ENCODE measurements around the gene P3H2.

DNA sequence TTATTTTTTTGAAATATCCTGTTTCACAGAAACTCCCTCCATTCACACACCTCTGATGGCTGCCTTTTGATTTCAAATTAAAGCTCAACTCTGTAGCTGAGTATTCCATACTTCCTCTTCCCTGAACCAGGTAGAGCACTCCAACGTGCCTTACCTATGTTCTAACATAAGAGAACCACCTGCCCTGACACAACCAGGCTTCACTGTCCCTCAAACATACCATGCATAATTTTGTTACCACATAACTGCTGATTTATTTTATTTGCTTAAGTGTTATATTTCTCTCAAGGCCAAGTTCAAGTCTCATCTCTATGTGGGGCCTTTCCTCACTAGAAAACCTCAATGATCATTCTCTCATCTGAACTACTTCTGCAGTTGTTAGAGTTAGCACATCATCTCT is 209.7 kb downstream of the P3H2 start:
- TF ChIP-seq ZNF384 (IDR thresholded peaks at IDR 0.05; ENCODE audit: low read depth, low read length) (no peak), EZH2 (IDR thresholded peaks at IDR 0.05; ENCODE audit: borderline replicate concordance, low read depth, low read length) (no peak), MAZ (CRISPR knock-in tag; conservative IDR thresholded peaks at IDR 0.05 in 1 of 2, IDR thresholded peaks at IDR 0.05 in 1 of 2) (no peak), POLR2A (conservative IDR thresholded peaks at IDR 0.05) (no peak), NR2F6 (CRISPR knock-in tag; IDR thresholded peaks at IDR 0.05) (no peak), KDM1A (IDR thresholded peaks at IDR 0.05) (no peak), TEAD4 (IDR thresholded peaks at IDR 0.05; ENCODE audit: low read length) (no peak), TEAD4 (CRISPR knock-in tag; IDR thresholded peaks at IDR 0.05; ENCODE audit: borderline replicate concordance) (no peak)
- TF ChIP-seq, protein P1, sequence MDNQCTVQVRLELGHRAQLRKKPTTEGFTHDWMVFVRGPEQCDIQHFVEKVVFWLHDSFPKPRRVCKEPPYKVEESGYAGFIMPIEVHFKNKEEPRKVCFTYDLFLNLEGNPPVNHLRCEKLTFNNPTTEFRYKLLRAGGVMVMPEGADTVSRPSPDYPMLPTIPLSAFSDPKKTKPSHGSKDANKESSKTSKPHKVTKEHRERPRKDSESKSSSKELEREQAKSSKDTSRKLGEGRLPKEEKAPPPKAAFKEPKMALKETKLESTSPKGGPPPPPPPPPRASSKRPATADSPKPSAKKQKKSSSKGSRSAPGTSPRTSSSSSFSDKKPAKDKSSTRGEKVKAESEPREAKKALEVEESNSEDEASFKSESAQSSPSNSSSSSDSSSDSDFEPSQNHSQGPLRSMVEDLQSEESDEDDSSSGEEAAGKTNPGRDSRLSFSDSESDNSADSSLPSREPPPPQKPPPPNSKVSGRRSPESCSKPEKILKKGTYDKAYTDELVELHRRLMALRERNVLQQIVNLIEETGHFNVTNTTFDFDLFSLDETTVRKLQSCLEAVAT (IDR thresholded peaks at IDR 0.05) = no peak
- TF ChIP-seq, protein P2, sequence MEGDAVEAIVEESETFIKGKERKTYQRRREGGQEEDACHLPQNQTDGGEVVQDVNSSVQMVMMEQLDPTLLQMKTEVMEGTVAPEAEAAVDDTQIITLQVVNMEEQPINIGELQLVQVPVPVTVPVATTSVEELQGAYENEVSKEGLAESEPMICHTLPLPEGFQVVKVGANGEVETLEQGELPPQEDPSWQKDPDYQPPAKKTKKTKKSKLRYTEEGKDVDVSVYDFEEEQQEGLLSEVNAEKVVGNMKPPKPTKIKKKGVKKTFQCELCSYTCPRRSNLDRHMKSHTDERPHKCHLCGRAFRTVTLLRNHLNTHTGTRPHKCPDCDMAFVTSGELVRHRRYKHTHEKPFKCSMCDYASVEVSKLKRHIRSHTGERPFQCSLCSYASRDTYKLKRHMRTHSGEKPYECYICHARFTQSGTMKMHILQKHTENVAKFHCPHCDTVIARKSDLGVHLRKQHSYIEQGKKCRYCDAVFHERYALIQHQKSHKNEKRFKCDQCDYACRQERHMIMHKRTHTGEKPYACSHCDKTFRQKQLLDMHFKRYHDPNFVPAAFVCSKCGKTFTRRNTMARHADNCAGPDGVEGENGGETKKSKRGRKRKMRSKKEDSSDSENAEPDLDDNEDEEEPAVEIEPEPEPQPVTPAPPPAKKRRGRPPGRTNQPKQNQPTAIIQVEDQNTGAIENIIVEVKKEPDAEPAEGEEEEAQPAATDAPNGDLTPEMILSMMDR (IDR thresholded peaks at IDR 0.05 in 2 of 3, conservative IDR thresholded peaks at IDR 0.05 in 1 of 3; ENCODE audit: insufficient read depth in 2 of 3, low read depth in 1 of 3, low read length in 3 of 3) = no peak
- TF ChIP-seq, protein P3, sequence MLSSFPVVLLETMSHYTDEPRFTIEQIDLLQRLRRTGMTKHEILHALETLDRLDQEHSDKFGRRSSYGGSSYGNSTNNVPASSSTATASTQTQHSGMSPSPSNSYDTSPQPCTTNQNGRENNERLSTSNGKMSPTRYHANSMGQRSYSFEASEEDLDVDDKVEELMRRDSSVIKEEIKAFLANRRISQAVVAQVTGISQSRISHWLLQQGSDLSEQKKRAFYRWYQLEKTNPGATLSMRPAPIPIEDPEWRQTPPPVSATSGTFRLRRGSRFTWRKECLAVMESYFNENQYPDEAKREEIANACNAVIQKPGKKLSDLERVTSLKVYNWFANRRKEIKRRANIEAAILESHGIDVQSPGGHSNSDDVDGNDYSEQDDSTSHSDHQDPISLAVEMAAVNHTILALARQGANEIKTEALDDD (IDR thresholded peaks at IDR 0.05) = no peak
- TF ChIP-seq, protein P4, sequence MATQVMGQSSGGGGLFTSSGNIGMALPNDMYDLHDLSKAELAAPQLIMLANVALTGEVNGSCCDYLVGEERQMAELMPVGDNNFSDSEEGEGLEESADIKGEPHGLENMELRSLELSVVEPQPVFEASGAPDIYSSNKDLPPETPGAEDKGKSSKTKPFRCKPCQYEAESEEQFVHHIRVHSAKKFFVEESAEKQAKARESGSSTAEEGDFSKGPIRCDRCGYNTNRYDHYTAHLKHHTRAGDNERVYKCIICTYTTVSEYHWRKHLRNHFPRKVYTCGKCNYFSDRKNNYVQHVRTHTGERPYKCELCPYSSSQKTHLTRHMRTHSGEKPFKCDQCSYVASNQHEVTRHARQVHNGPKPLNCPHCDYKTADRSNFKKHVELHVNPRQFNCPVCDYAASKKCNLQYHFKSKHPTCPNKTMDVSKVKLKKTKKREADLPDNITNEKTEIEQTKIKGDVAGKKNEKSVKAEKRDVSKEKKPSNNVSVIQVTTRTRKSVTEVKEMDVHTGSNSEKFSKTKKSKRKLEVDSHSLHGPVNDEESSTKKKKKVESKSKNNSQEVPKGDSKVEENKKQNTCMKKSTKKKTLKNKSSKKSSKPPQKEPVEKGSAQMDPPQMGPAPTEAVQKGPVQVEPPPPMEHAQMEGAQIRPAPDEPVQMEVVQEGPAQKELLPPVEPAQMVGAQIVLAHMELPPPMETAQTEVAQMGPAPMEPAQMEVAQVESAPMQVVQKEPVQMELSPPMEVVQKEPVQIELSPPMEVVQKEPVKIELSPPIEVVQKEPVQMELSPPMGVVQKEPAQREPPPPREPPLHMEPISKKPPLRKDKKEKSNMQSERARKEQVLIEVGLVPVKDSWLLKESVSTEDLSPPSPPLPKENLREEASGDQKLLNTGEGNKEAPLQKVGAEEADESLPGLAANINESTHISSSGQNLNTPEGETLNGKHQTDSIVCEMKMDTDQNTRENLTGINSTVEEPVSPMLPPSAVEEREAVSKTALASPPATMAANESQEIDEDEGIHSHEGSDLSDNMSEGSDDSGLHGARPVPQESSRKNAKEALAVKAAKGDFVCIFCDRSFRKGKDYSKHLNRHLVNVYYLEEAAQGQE (IDR thresholded peaks at IDR 0.05; ENCODE audit: borderline replicate concordance) = no peak
- TF ChIP-seq, protein P4 (CRISPR knock-in tag; IDR thresholded peaks at IDR 0.05; ENCODE audit: low read depth) = no peak
- TF ChIP-seq, protein P5, sequence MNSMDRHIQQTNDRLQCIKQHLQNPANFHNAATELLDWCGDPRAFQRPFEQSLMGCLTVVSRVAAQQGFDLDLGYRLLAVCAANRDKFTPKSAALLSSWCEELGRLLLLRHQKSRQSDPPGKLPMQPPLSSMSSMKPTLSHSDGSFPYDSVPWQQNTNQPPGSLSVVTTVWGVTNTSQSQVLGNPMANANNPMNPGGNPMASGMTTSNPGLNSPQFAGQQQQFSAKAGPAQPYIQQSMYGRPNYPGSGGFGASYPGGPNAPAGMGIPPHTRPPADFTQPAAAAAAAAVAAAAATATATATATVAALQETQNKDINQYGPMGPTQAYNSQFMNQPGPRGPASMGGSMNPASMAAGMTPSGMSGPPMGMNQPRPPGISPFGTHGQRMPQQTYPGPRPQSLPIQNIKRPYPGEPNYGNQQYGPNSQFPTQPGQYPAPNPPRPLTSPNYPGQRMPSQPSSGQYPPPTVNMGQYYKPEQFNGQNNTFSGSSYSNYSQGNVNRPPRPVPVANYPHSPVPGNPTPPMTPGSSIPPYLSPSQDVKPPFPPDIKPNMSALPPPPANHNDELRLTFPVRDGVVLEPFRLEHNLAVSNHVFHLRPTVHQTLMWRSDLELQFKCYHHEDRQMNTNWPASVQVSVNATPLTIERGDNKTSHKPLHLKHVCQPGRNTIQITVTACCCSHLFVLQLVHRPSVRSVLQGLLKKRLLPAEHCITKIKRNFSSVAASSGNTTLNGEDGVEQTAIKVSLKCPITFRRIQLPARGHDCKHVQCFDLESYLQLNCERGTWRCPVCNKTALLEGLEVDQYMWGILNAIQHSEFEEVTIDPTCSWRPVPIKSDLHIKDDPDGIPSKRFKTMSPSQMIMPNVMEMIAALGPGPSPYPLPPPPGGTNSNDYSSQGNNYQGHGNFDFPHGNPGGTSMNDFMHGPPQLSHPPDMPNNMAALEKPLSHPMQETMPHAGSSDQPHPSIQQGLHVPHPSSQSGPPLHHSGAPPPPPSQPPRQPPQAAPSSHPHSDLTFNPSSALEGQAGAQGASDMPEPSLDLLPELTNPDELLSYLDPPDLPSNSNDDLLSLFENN (IDR thresholded peaks at IDR 0.05; ENCODE audit: low read depth in 2 of 2, low read length in 2 of 2) = no peak
- TF ChIP-seq, protein P6, sequence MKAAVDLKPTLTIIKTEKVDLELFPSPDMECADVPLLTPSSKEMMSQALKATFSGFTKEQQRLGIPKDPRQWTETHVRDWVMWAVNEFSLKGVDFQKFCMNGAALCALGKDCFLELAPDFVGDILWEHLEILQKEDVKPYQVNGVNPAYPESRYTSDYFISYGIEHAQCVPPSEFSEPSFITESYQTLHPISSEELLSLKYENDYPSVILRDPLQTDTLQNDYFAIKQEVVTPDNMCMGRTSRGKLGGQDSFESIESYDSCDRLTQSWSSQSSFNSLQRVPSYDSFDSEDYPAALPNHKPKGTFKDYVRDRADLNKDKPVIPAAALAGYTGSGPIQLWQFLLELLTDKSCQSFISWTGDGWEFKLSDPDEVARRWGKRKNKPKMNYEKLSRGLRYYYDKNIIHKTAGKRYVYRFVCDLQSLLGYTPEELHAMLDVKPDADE (conservative IDR thresholded peaks at IDR 0.05; ENCODE audit: control insufficient read depth, low read depth, low read length) = no peak
